ENCODE data around the gene UNC13C. TPM values are rescaled to one million over a fixed set of nuclear protein-coding genes. Genes with fewer than 3 reads are reported as not detected.

The UNC13C gene
- total and polyA plus RNA-seq, 2 experiments from 2014 or later = 0.92 to 10.3 TPM

DNA sequence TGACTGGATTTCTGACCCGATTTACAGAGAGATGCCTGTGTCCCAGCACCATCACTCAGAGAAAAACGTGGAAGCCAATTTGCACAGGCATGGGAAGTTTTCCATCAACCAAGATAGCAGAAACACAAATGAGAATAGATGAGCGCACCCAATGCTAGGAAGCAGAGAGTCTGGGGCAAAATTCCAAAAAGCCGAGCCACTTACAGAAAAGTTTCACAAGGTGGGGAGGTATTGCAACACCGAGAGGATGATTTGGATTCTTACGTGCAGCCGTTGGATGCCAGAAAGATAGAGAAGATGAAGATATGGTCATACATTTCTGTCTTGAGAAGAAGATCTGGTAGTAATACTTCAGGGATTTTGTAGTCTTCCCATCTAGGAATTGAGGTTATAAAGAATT, 57.4 kb downstream of the UNC13C start:
- Histone ChIP-seq H4K20me1 (ENCODE audit: insufficient read depth, poor library complexity, severe bottlenecking) (no peaks in the 10 kb centered on the region), H3K36me3 (replicated peaks; ENCODE audit: insufficient read depth, low read depth) (no peaks in the 10 kb centered on the region), H3K4me1 (ENCODE audit: insufficient read depth) (no peaks in the 10 kb centered on the region), H3K27ac (no peak overlapping the region), H3K4me3 (no peak overlapping the region), H2AFZ (no peak overlapping the region), H3K9me3 (ENCODE audit: low read depth) (no peaks in the 10 kb centered on the region), H3K9me2 (replicated peaks; ENCODE audit: insufficient read depth) (no peaks in the 10 kb centered on the region), H3K4me2 (no peak overlapping the region), H3K79me2 (no peaks in the 10 kb centered on the region), H3K27me3 (no peaks in the 10 kb centered on the region)
- no peak for TF ChIP-seq CTCF (IDR thresholded peaks at IDR 0.05; ENCODE audit: poor library complexity)
- TF ChIP-seq EZH2 (IDR thresholded peaks at IDR 0.05; ENCODE audit: borderline replicate concordance) = no peak
- DNase-seq (ENCODE audit: low spot score) = no peak
- WGBS (ENCODE audit: low lambda C conversion rate, missing lambda C conversion rate) = 74% methylated on average over 7 of the region's 7 CpGs

GRCh38 chr15:54045397-54045796, 67.2 kb downstream of the UNC13C start:
- WGBS (ENCODE audit: low lambda C conversion rate, missing lambda C conversion rate) = 57% methylated on average over 2 of the region's 2 CpGs
- TF ChIP-seq CTCF (IDR thresholded peaks at IDR 0.05; ENCODE audit: poor library complexity) = no peak
- no peak for TF ChIP-seq EZH2phosphoT487 (IDR thresholded peaks at IDR 0.05; ENCODE audit: low read depth, severe bottlenecking, unreplicated experiment)
- no peak for TF ChIP-seq EZH2 (IDR thresholded peaks at IDR 0.05; ENCODE audit: borderline replicate concordance)
- H3K9me2 ChIP-seq (replicated peaks; ENCODE audit: insufficient read depth) = no peaks in the 10 kb centered on the region

GRCh38 chr15:54046093-54046492, 67.9 kb downstream of the UNC13C start:
- Histone ChIP-seq H3K36me3 (replicated peaks; ENCODE audit: insufficient read depth, low read depth) (no peaks in the 10 kb centered on the region), H3K79me2 (no peaks in the 10 kb centered on the region), H3K27me3 (no peaks in the 10 kb centered on the region), H3K9me3 (ENCODE audit: low read depth) (no peaks in the 10 kb centered on the region), H3K4me1 (ENCODE audit: insufficient read depth) (no peaks in the 10 kb centered on the region), H4K20me1 (ENCODE audit: insufficient read depth, poor library complexity, severe bottlenecking) (no peaks in the 10 kb centered on the region), H3K4me2 (no peak overlapping the region), H3K9me2 (replicated peaks; ENCODE audit: insufficient read depth) (no peaks in the 10 kb centered on the region), H3K4me3 (no peak overlapping the region), H3K27ac (no peak overlapping the region), H2AFZ (no peak overlapping the region)
- no peak for DNase-seq (ENCODE audit: low spot score)
- 79% methylated on average over 2 of the region's 2 CpGs for WGBS (ENCODE audit: low lambda C conversion rate, missing lambda C conversion rate)
- TF ChIP-seq EZH2 (IDR thresholded peaks at IDR 0.05; ENCODE audit: borderline replicate concordance) (no peak), CTCF (IDR thresholded peaks at IDR 0.05; ENCODE audit: poor library complexity) (no peak), EZH2phosphoT487 (IDR thresholded peaks at IDR 0.05; ENCODE audit: low read depth, severe bottlenecking, unreplicated experiment) (no peak)

More at GRCh38 chr15:54045397-54045796, 67.2 kb downstream of the UNC13C start:
- Histone ChIP-seq H3K79me2 (no peaks in the 10 kb centered on the region), H3K36me3 (replicated peaks; ENCODE audit: insufficient read depth, low read depth) (no peaks in the 10 kb centered on the region), H4K20me1 (ENCODE audit: insufficient read depth, poor library complexity, severe bottlenecking) (no peaks in the 10 kb centered on the region), H2AFZ (no peak overlapping the region), H3K9me3 (ENCODE audit: low read depth) (no peaks in the 10 kb centered on the region), H3K4me2 (no peak overlapping the region), H3K4me3 (no peak overlapping the region), H3K27ac (no peak overlapping the region), H3K4me1 (ENCODE audit: insufficient read depth) (no peaks in the 10 kb centered on the region), H3K27me3 (no peaks in the 10 kb centered on the region)
- DNase-seq (ENCODE audit: low spot score) = peak; percentile 10

DNA sequence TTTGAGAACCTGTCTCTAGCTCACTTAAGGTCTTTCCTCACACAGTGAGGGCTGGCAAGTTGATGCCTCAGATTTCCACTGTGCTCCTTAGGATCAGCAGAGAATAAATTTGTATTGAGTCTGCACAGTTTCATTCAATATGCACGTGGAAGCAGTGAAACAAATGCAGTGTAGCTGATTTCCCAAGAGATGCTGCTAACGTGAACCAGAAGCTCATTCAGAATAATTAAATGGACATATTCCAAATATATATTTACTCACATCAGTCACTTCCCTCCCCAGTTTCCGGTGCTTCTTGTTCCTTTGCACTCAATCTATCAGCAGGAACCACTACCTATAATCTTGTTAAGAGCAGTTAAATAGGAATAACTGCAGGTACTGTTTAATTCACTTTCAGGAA, 86.1 kb downstream of the UNC13C start:
- H3K4me3 ChIP-seq = no peak overlapping the region
- H3K9me2 ChIP-seq (replicated peaks; ENCODE audit: insufficient read depth) = no peaks in the 10 kb centered on the region
- no peak for DNase-seq (ENCODE audit: low spot score)
- no peaks in the 10 kb centered on the region for H3K4me1 ChIP-seq (ENCODE audit: insufficient read depth)
- H4K20me1 ChIP-seq (ENCODE audit: insufficient read depth, poor library complexity, severe bottlenecking) = no peaks in the 10 kb centered on the region
- no peaks in the 10 kb centered on the region for H3K36me3 ChIP-seq (replicated peaks; ENCODE audit: insufficient read depth, low read depth)
- TF ChIP-seq EZH2 (IDR thresholded peaks at IDR 0.05; ENCODE audit: borderline replicate concordance) (no peak), EZH2phosphoT487 (IDR thresholded peaks at IDR 0.05; ENCODE audit: low read depth, severe bottlenecking, unreplicated experiment) (no peak), CTCF (IDR thresholded peaks at IDR 0.05; ENCODE audit: poor library complexity) (no peak)
- H3K79me2 ChIP-seq = no peaks in the 10 kb centered on the region
- no peak overlapping the region for H2AFZ ChIP-seq
- no peaks in the 10 kb centered on the region for H3K9me3 ChIP-seq (ENCODE audit: low read depth)
- H3K27ac ChIP-seq = no peak overlapping the region
- no peak overlapping the region for H3K4me2 ChIP-seq
- WGBS (ENCODE audit: low lambda C conversion rate, missing lambda C conversion rate) = 62% methylated on average over 3 of the region's 3 CpGs
- no peaks in the 10 kb centered on the region for H3K27me3 ChIP-seq
